HL-60 (cell line): ENCODE results near the gene CAPZA2.

Source experiments
- GABPA ChIP-seq: IDR thresholded peaks from 2 replicates; pipeline ENCODE4 v1.6.1; 2012; ENCODE audit warnings: low read depth
- POLR2AphosphoS5 ChIP-seq: IDR thresholded peaks from 2 replicates; pipeline ENCODE4 v1.6.1; 2012; ENCODE audit warnings: low read depth

- TF ChIP-seq POLR2AphosphoS5 (no peak), GABPA (no peak)
Observed at GRCh38 chr7:116859323-116859722, 3.1 kb upstream of the CAPZA2 start.
